HL-60 (cell line): ENCODE data around the gene WDHD1.
"Not testable (repeated sequence)": the region's sequence is repeated elsewhere in the genome, so short reads cannot be mapped to it uniquely, and the experiment has no call there.

ENCODE experiments used
- DNase-seq, 2 experiments: peaks; one replicate each; pipeline ENCODE4 v3.0.0-alpha.2; 2010 to 2020; ENCODE audit warnings: low read depth in 1 of 2, low spot score in 1 of 2
- H3K27ac ChIP-seq: fragments of 250-450 bp; sonication (Bioruptor Pico); replicated peaks from 2 replicates; pipeline ENCODE4 v1.5.1; 2020; ENCODE audit warnings: mild to moderate bottlenecking, moderate library complexity
- H3K27me3 ChIP-seq: fragments of 250-450 bp; sonication (Bioruptor Pico); 2 replicates; pipeline ENCODE4 v1.5.1; 2021; ENCODE audit warnings: mild to moderate bottlenecking, moderate library complexity; ENCODE audit not compliant: insufficient read depth, poor library complexity, severe bottlenecking
- H3K4me3 ChIP-seq: replicated peaks from 2 replicates; pipeline ENCODE4 v1.5.1; 2011; ENCODE audit warnings: mild to moderate bottlenecking, control low read depth, low read length; ENCODE audit not compliant: insufficient read depth
- CTCF ChIP-seq: IDR thresholded peaks from one replicate; pipeline ENCODE4 v1.5.1; 2011; ENCODE audit warnings: low read length, control low read depth, inconsistent platforms; ENCODE audit not compliant: insufficient read depth
- GABPA ChIP-seq: IDR thresholded peaks from 2 replicates; pipeline ENCODE4 v1.6.1; 2012; ENCODE audit warnings: low read depth
- POLR2AphosphoS5 ChIP-seq: IDR thresholded peaks from 2 replicates; pipeline ENCODE4 v1.6.1; 2012; ENCODE audit warnings: low read depth
- REST ChIP-seq: IDR thresholded peaks from 2 replicates; pipeline ENCODE4 v1.6.1; 2012; ENCODE audit warnings: low read depth; ENCODE audit not compliant: insufficient replicate concordance
- SPI1 ChIP-seq: IDR thresholded peaks from 2 replicates; pipeline ENCODE4 v1.6.1; 2012; ENCODE audit warnings: low read depth, mild to moderate bottlenecking, borderline replicate concordance

Gene WDHD1

GRCh38 chr14:54897809-54898555, 128.9 kb downstream of the WDHD1 start:
- peaks cover 13% of the 10 kb centered on the region for H3K27me3 ChIP-seq
- H3K4me3 ChIP-seq, DNase-seq, H3K27ac ChIP-seq: not testable (repeated sequence)

- no peak for DNase-seq
- peaks cover 2% of the 10 kb centered on the region for H3K27me3 ChIP-seq
- H3K4me3 ChIP-seq, result no peak overlapping the region
- TF ChIP-seq SPI1 (no peak), REST (no peak)
- no peak overlapping the region for H3K27ac ChIP-seq
These were observed 131.2 kb downstream of the WDHD1 start for GRCh38 chr14:54895683-54896082.

- H3K27me3 ChIP-seq, result no peaks in the 10 kb centered on the region
- TF ChIP-seq POLR2AphosphoS5 (no peak), CTCF (no peak), GABPA (no peak), SPI1 (no peak), REST (no peak)
- no peak overlapping the region for H3K27ac ChIP-seq
- DNase-seq, result no peak
- no peak overlapping the region for H3K4me3 ChIP-seq
These were observed 131.9 kb downstream of the WDHD1 start for GRCh38 chr14:54894995-54895394.

GRCh38 chr14:54893151-54893760, 133.6 kb downstream of the WDHD1 start:
- no peak for DNase-seq
- no peaks in the 10 kb centered on the region for H3K27me3 ChIP-seq
- H3K27ac ChIP-seq, result no peak overlapping the region
- H3K4me3 ChIP-seq, result no peak overlapping the region
- TF ChIP-seq REST (no peak), CTCF (peak; percentile 71), GABPA (no peak), SPI1 (no peak)
